ENCODE measurements around the gene B3GNT2. TPM values are rescaled to one million over a fixed set of nuclear protein-coding genes. Genes with fewer than 3 reads are reported as not detected.
"Not testable (repeated sequence)": the region's sequence is repeated elsewhere in the genome, so short reads cannot be mapped to it uniquely, and the experiment has no call there.

Gene B3GNT2
- 6.3 and 8.4 TPM in 2 replicates for polyA plus RNA-seq (2012; rRNA removed)
- 8.4 and 9.0 TPM in 2 replicates for polyA plus RNA-seq (2012; cell fraction: cytosol; rRNA removed)
- polyA plus RNA-seq (2012; cell fraction: nucleus; rRNA removed), result 2.8 and 4.7 TPM in 2 replicates

DNA sequence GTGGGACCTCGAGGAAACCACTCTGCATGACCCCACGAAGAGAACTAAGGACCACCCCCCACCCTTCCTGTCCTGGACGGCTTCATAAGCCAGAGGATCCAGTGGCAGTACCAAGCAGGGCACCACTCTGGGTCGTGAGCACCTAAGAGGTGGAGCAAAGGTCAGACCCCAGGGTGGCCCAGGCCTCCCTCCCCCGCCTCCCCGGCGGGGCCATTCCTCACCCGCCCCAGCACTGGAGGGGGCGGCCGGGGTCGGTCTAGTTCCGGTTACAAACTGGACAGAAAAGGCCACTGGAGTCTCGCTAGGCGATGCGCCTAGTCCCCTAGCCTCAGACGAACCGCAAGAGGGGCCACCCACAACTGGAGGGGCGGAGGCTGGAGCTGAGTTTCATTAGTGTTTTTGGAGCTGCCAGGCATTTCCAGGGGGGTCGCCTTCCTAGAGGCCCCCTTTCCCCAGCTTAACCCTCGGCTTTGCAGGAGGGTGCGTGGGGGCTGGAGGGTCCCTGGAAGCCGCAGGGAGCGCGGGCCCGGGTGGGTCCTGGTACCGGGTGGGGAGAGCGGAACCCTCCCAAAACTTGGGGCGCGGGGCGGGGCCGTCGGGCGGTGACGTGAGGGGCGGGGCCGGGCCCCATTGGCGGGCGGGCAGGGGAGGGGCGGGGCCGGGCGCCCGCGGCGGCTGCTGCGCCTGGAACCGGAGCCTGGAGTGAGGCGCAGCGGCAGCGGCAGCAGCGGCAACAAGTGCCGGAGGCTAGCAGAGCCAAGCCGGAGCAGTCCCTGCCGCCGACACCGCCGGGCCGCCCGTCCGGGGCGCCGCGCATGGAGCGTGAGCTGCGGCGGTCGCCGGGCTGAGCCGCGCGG lies at the start of gene B3GNT2:
Gene B3GNT2, plus strand, starts transcription at position 695 of the 857 bp plus-strand sequence. CDS start 26,106 bp downstream, outside the sequence.
- no peak for TF ChIP-seq CTCF (IDR thresholded peaks at IDR 0.05)
- no peak for TF ChIP-seq FOSL2 (IDR thresholded peaks at IDR 0.05; ENCODE audit: borderline replicate concordance, low read depth)
- no peak for TF ChIP-seq CHD2 (IDR thresholded peaks at IDR 0.05; ENCODE audit: low read length, partially characterized antibody)
- 0 out of 2 replicates have a peak, but pooled peaks have one; percentile 27 for TF ChIP-seq POLR2AphosphoS5 (IDR thresholded peaks at IDR 0.05; ENCODE audit: low read depth, low read length)
- no peak for TF ChIP-seq GABPA (IDR thresholded peaks at IDR 0.05; ENCODE audit: low read depth)
- TF ChIP-seq SMC3 (IDR thresholded peaks at IDR 0.05; ENCODE audit: low read depth, low read length), result 0 out of 2 replicates have a peak, but pooled peaks have one; percentile 4
- no peak for TF ChIP-seq RCOR1 (IDR thresholded peaks at IDR 0.05; ENCODE audit: low read length)
- peak; percentile 85 for TF ChIP-seq TAF1 (IDR thresholded peaks at IDR 0.05; ENCODE audit: borderline replicate concordance, low read depth, low read length)
- Histone ChIP-seq H3K79me2 (ENCODE audit: insufficient read depth) (peaks cover 41% of the 10 kb centered on the region), H3K27me3 (ENCODE audit: insufficient read depth) (no peaks in the 10 kb centered on the region), H3K9me3 (no peaks in the 10 kb centered on the region), H3K9ac (peak within 1 kb of the TSS; percentile 76), H3K9me2 (no peaks in the 10 kb centered on the region), H2AFZ (ENCODE audit: low read depth) (peak within 1 kb of the TSS; percentile 91), H3K4me1 (ENCODE audit: control insufficient read depth in 1 of 2, insufficient read depth in 2 of 2, low read depth in 1 of 2, low read length in 1 of 2) (peaks cover 3 to 12% of the 10 kb centered on the region in 2 experiments; a peak in 2 of 4 replicates), H3K27ac (ENCODE audit: low read depth in 2 of 2, low read length in 1 of 2) (peak within 1 kb of the TSS; percentile 56 to 81; a peak in 3 of 4 replicates), H3K36me3 (replicated peaks in 1 of 2; ENCODE audit: control insufficient read depth in 1 of 2, insufficient read depth in 2 of 2, low read length in 1 of 2) (no peaks in the 10 kb centered on the region), H3K4me2 (peak within 1 kb of the TSS; percentile 95), H3F3A (replicated peaks; ENCODE audit: insufficient read depth) (no peaks in the 10 kb centered on the region), H3K4me3 (ENCODE audit: low read depth in 2 of 2, low read length in 1 of 2) (peak within 1 kb of the TSS; percentile 70 to 98), H4K20me1 (ENCODE audit: insufficient read depth) (no peaks in the 10 kb centered on the region)
- peak; percentile 97 for DNase-seq
- ChIA-PET POLR2A (no interaction called here), CTCF (no interaction called here)
- WGBS (ENCODE audit: low lambda C conversion rate), result 16% methylated on average over 16 of the region's 70 CpGs

DNA sequence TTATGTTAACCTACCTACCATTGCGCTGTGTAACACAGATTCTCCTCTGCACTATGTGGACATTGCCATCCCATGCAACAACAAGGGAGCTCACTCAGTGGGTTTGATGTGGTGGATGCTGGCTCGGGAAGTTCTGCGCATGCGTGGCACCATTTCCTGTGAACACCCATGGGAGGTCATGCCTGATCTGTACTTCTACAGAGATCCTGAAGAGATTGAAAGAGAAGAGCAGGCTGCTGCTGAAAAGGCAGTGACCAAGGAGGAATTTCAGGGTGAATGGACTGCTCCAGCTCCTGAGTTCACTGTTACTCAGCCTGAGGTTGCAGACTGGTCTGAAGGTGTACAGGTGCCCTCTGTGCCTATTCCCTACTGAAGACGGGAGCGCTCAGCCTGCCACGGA lies 49.1 kb upstream of the B3GNT2 start:
- H3K9ac ChIP-seq; H3K27ac ChIP-seq (ENCODE audit: low read depth in 2 of 2, low read length in 1 of 2); H3K9me2 ChIP-seq; H3K79me2 ChIP-seq (ENCODE audit: insufficient read depth); H3K36me3 ChIP-seq (replicated peaks in 1 of 2; ENCODE audit: control insufficient read depth in 1 of 2, insufficient read depth in 2 of 2, low read length in 1 of 2); H3K4me2 ChIP-seq; POLR2A ChIA-PET; H4K20me1 ChIP-seq (ENCODE audit: insufficient read depth); CTCF ChIA-PET; DNase-seq; H3K4me3 ChIP-seq (ENCODE audit: low read depth in 2 of 2, low read length in 1 of 2); H3K27me3 ChIP-seq (ENCODE audit: insufficient read depth); H3K9me3 ChIP-seq; H2AFZ ChIP-seq (ENCODE audit: low read depth): not testable (repeated sequence)
- Histone ChIP-seq H3F3A (replicated peaks; ENCODE audit: insufficient read depth) (peaks cover 35% of the 10 kb centered on the region), H3K4me1 (ENCODE audit: control insufficient read depth in 1 of 2, insufficient read depth in 2 of 2, low read depth in 1 of 2, low read length in 1 of 2) (peaks cover 15 to 25% of the 10 kb centered on the region in 2 experiments; a peak in 3 of 4 replicates)
- 94% methylated on average over 7 of the region's 7 CpGs for WGBS (ENCODE audit: low lambda C conversion rate)
